HG03460 (cell line): Measurements from ENCODE around the gene GCLC.
"Not testable (repeated sequence)": the region's sequence is repeated elsewhere in the genome, so short reads cannot be mapped to it uniquely, and the experiment has no call there.

ENCODE experiments used
- ATAC-seq: cut with Tn5 transposase; IDR thresholded peaks from one replicate; pipeline ENCODE4 v1.9.1; 2021; ENCODE audit not compliant: unreplicated experiment

The GCLC gene

GRCh38 chr6:53544470-53545308, at the start of gene GCLC:
TSS of gene GCLC (minus strand) at chr6:53545101. CDS start at chr6:53544645, 456 bp downstream.
- ATAC-seq = peak; percentile 60

- no peak for ATAC-seq
Measured at GRCh38 chr6:53594596-53594995, 49.7 kb upstream of the GCLC start.

DNA sequence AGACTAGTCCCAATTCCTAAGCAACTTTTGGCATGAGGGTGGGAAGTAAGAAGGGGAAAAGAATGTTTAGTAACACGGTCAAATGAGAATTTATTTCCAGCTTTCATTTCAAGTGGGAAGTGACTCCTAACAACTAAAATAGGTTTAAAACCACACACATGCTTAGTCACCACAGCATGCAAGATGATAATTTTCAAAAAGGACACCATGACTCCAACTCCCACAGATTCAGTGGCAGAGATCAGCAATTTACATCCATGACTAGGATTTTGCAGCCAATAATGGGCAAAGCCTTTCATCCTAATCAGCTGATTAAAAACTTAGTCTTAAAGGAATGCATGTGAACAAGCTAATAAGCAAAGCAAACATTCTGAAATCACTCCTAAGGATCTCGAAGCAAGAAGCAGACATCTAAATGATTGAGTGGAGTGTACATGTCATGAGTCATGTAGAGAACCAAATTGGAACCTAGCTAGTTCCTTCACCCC, 48.1 kb upstream of the GCLC start:
- ATAC-seq = no peak

DNA sequence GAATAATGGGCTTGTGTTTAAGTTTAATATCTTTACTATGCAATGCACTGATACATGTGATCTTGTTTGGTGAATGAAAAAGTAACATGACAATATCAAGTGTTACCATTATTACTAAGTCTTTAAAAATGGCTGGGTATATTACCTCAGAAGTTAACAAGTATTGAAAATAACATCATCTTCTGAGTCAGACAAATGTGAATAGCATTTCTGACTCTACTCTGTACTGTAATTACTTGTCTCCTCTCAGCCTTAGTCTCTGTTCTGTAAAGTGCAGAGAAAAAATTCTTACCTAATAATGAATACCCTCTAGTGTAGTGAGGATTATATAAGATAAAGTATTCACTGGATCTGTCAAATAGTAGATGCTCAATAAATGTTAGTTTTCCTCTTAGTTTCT, 47.0 kb upstream of the GCLC start:
- no peak for ATAC-seq

GRCh38 chr6:53588816-53589509, 44.1 kb upstream of the GCLC start:
- no peak for ATAC-seq

GRCh38 chr6:53587291-53587690, 42.4 kb upstream of the GCLC start:
- ATAC-seq = no peak

GRCh38 chr6:53585208-53585900, 40.5 kb upstream of the GCLC start:
- no peak for ATAC-seq

DNA sequence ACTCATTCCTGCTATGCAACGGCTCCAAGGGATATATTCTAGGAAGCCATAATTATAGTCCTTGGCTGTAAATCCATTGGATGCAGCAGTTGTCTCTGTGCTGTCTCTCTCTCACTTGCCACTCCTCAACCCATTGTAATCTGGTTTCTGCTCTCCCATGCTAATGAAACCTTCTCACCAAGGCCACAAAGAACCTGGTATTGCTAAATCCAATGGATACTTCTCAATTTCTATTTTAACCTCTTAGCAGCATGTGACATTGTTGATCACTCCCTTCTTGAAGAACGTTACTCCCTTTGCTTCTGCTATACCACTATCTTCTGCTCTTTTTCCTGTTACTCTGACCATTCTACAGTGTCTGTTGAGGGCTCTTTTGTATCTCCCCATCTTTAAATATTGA, 39.8 kb upstream of the GCLC start:
- no peak for ATAC-seq

- no peak for ATAC-seq
Measured at GRCh38 chr6:53583451-53583850, 38.5 kb upstream of the GCLC start.

DNA sequence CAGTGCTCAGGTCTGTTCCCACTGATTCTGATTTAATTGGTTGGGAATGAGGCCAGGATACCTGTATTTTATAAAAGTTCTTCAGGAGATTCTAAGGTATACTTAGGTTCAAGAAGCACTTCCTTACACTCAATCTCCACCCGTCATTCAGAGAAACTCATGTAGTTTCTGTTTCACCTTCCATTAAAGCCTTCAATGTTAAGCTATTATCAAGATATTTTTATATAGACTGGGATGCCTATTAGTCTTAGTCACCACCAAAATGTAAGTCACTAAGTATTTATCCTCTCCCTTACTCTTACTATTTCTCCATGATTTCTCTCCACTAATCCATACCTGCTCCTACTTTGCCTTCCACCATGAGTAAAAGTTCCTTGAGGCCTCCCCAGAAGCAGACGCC, 38.1 kb upstream of the GCLC start:
- no peak for ATAC-seq

DNA sequence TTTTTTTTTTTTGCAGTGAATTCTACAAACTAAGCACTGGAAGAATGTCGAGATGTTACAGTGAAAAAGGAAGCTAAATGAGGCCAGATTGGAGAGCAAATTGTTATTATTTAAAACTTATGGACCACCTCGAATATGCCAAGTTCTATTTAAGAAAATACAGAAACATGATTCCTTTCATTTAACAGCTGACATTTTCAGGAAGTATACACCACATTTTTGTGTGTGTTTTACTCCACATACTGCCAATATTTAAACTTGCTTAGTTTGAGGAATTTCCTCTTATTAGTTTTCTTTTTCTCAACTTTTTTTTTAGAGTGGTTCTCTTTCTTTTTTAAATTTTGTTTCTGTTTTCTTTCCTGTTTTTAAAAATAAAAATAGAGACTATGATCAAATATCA, 37.0 kb upstream of the GCLC start:
- ATAC-seq = no peak

- no peak for ATAC-seq
Measured at GRCh38 chr6:53581173-53581773, 36.4 kb upstream of the GCLC start.

GRCh38 chr6:53579338-53579737, 34.4 kb upstream of the GCLC start:
- no peak for ATAC-seq

DNA sequence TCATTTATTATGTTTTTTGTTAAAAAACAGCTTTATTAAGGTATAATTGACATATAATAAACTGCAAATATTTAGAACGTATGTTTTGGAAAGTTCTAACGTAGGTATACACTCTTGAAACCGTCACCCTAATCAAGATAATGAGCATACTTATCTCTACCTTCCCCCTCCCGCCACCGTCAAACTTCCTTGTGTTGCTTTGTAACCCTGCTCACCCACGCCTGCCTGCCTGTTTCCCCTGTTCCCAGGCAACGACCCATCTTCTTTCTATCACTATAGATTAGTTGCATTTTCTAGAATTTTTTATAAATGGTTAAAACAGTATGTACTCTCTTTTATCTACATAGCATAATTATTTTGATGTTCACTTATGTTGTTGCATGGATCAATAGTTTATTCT, 33.5 kb upstream of the GCLC start:
- no peak for ATAC-seq

GRCh38 chr6:53573299-53573698, 28.4 kb upstream of the GCLC start:
- ATAC-seq = no peak

DNA sequence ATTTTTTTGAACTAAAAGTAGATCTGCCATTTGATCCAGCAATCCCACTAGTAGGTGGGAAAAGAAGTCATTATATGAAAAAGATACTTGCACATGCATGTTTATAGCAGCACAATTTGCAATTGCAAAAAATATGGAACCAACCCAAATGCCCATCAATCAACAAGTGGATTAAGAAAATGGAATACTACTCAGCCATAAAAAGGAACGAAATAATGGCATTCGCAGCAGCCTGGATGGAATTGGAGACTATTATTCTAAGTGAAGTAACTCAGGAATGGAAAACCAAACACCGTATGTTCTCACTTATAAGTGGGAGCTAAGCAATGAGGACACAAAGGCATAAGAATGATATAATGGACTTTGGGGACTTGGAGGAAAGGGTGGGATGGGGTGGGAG, 27.5 kb upstream of the GCLC start:
- not testable (repeated sequence) for ATAC-seq

GRCh38 chr6:53568776-53569616, 24.1 kb upstream of the GCLC start:
- no peak for ATAC-seq

GRCh38 chr6:53567701-53568100, 22.8 kb upstream of the GCLC start:
- no peak for ATAC-seq

DNA sequence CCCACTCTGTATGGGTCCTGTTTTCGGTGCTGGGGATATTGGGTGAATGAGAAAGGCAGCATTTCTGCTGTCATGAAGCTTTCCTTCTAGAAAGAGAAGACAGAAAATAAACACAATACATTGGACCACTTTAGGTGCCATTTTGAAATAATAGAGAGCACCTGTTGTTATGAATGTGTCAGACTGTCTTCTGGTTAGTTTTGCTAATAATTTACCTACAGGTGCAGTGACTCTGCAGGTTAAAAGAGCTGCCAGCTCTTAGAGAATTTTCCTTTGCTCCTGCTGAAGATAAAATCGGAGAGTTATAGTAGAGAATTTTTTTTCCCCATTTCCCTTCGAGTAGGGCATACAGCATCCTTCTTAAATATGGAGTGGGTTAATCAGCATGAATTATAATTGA, 21.9 kb upstream of the GCLC start:
- ATAC-seq = no peak

DNA sequence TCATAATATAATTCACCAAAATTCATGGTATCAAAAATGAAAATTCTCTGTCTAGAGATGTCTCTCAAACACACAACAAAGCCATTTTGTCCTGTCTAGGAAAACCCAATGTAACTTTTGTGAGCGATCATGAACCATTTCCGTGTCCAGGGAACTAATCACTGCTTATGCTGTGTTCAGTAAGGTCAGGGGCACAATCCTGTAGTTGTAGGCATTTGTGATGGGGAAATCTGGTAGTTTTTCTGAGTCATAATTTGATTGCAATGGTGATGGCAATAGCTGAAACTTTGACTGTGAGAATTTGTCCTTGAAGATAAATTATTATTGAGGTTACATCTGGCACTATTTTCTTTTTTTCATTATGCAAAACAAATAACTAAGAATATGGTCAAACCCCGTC, 21.0 kb upstream of the GCLC start:
- no peak for ATAC-seq
